HepG2 (cell line): ENCODE results near the gene GRIK1. TPM values are rescaled to one million over a fixed set of nuclear protein-coding genes. Genes with fewer than 3 reads are reported as not detected.

ENCODE experiments used
- ATAC-seq: fragments of 200-7000 bp; cut with Tn5 transposase; 3 replicates; pipeline ENCODE4 v1.9.1; 2020; ENCODE audit warnings: mild to moderate bottlenecking, moderate library complexity
- BruUV-seq: library from RNA; stranded (reverse); fragments of 400-500 nt; replicated peaks from 2 replicates; lab custom pipeline; 2021; lab: Mats Ljungman, UMichigan
- CTCF ChIA-PET: fragments of 300-600 bp; formaldehyde crosslinking; extraction: SDS; loops from one replicate; lab custom pipeline; 2021; ENCODE audit warnings: low total read pairs, inconsistent platforms, low intra/inter-chr PET ratio; lab: Yijun Ruan, JAX
- POLR2A ChIA-PET: fragments of 350-600 bp; sonication (Branson Sonifier 250); formaldehyde crosslinking; loops from one replicate; lab custom pipeline; 2020; ENCODE audit warnings: antibody characterized with exemption, inconsistent platforms; lab: Yijun Ruan, JAX
- DNase-seq: peaks from one replicate; pipeline ENCODE4 v3.0.0-alpha.2; 2015; ENCODE audit warnings: low spot score
- FAIRE-seq: peaks from 3 replicates; lab custom pipeline; 2011; peaks lifted over from hg19 to GRCh38; lab: Jason Lieb, UNC
- H2AFZ ChIP-seq: one replicate; pipeline ENCODE4 v1.6.1; 2011; ENCODE audit warnings: low read length, inconsistent platforms
- H3K27ac ChIP-seq: fragments of 300-600 bp; 3 replicates; pipeline ENCODE4 v1.8.0; 2011; ENCODE audit warnings: mixed run types, mild to moderate bottlenecking, mixed read lengths, low read length, inconsistent platforms; ENCODE audit not compliant: insufficient read depth; ENCODE audit errors: extremely low read length
- H3K27me3 ChIP-seq, 2 experiments: fragments of 200-600 bp in 1 of 2; 2 replicates in 1 of 2; 3 replicates in 1 of 2; pipeline versions ENCODE4 v1.6.0 to v1.8.0; 2011; ENCODE audit warnings: low read length in 2 of 2, mild to moderate bottlenecking in 2 of 2, moderate library complexity in 2 of 2, inconsistent platforms in 1 of 2; ENCODE audit not compliant: insufficient read depth in 2 of 2, control insufficient read depth in 1 of 2
- H3K36me3 ChIP-seq, 2 experiments: fragments of 200-600 bp in 1 of 2; replicated peaks in 1 of 2; 2 replicates in 1 of 2; 3 replicates in 1 of 2; pipeline versions ENCODE4 v1.5.1 to v1.8.0; 2011; ENCODE audit warnings: low read length in 2 of 2, inconsistent platforms in 1 of 2; ENCODE audit not compliant: insufficient read depth in 2 of 2, control insufficient read depth in 1 of 2
- H3K4me1 ChIP-seq: 2 replicates; pipeline ENCODE4 v1.5.1; 2012; ENCODE audit warnings: low read length, inconsistent platforms; ENCODE audit not compliant: insufficient read depth
- H3K4me2 ChIP-seq: 2 replicates; pipeline ENCODE4 v1.6.0; 2011; ENCODE audit warnings: low read depth, low read length, inconsistent platforms
- H3K4me3 ChIP-seq, 3 experiments: fragments of 200-600 bp in 1 of 3; sonication (generic), shearing (Covaris generic) in 1 of 3; replicated peaks in 1 of 3; 2 replicates each; pipeline ENCODE4 v1.5.1; 2011 to 2016; ENCODE audit warnings: low read length in 3 of 3, inconsistent platforms in 2 of 3, low read depth in 2 of 3, mild to moderate bottlenecking in 2 of 3, control low read depth in 1 of 3, mixed read lengths in 1 of 3; ENCODE audit not compliant: insufficient read depth in 1 of 3
- H3K79me2 ChIP-seq: one replicate; pipeline ENCODE4 v1.6.1; 2011; ENCODE audit warnings: low read length, inconsistent platforms; ENCODE audit not compliant: insufficient read depth
- H3K9ac ChIP-seq: 2 replicates; pipeline ENCODE4 v1.6.0; 2011; ENCODE audit warnings: mild to moderate bottlenecking, low read depth, low read length, inconsistent platforms; ENCODE audit not compliant: insufficient read depth
- H3K9me3 ChIP-seq: 2 replicates; pipeline ENCODE4 v1.5.1; 2012; ENCODE audit warnings: mild to moderate bottlenecking, low read length
- H4K20me1 ChIP-seq: 2 replicates; pipeline ENCODE4 v1.6.0; 2011; ENCODE audit warnings: inconsistent platforms, mild to moderate bottlenecking, low read length, moderate library complexity; ENCODE audit not compliant: insufficient read depth
- FOXA1 ChIP-seq, 2 experiments: fragments of 450-650 bp in 1 of 2; sonication (generic) in 1 of 2; formaldehyde crosslinking in 1 of 2; IDR thresholded peaks; 2 replicates each; pipeline versions ENCODE4 v1.4.0 to v1.6.1; 2016 to 2020; ENCODE audit warnings: missing genetic modification reagents in 1 of 2
- FOXP1 ChIP-seq, 2 experiments: fragments of 450-650 bp in 1 of 2; IDR thresholded peaks; 2 replicates each; pipeline ENCODE4 v1.6.1; 2017 to 2018; ENCODE audit warnings: antibody characterized with exemption in 1 of 2
- HES4 ChIP-seq: sonication (generic); formaldehyde crosslinking; IDR thresholded peaks from 2 replicates; pipeline ENCODE4 v1.9.0; 2021; ENCODE audit warnings: mild to moderate bottlenecking, missing genetic modification reagents, borderline replicate concordance
- MLXIP ChIP-seq: sonication (generic); formaldehyde crosslinking; IDR thresholded peaks from 2 replicates; pipeline ENCODE4 v1.9.0; 2021; ENCODE audit warnings: missing genetic modification reagents, borderline replicate concordance
- MXD3 ChIP-seq: IDR thresholded peaks from 2 replicates; pipeline ENCODE4 v1.6.1; 2016; ENCODE audit warnings: mild to moderate bottlenecking, missing biosample characterization, missing genetic modification reagents
- POLR2A ChIP-seq, 2 experiments: IDR thresholded peaks; 2 replicates each; pipeline ENCODE4 v1.6.1; 2011; ENCODE audit warnings: low read depth in 2 of 2, low read length in 2 of 2, mild to moderate bottlenecking in 1 of 2, moderate library complexity in 1 of 2; ENCODE audit not compliant: insufficient read depth in 1 of 2
- SPEN ChIP-seq: sonication (generic); formaldehyde crosslinking; IDR thresholded peaks from 2 replicates; pipeline ENCODE4 v1.5.1; 2020; ENCODE audit warnings: low read depth, mild to moderate bottlenecking, missing genetic modification reagents
- ZBTB10 ChIP-seq: sonication (generic); formaldehyde crosslinking; IDR thresholded peaks from 2 replicates; pipeline ENCODE4 v1.4.0; 2020; ENCODE audit warnings: missing genetic modification reagents, borderline replicate concordance
- ZFP36L1 ChIP-seq: sonication (generic); formaldehyde crosslinking; IDR thresholded peaks from 2 replicates; pipeline ENCODE4 v1.8.0; 2022; ENCODE audit warnings: mild to moderate bottlenecking, missing genetic modification reagents, moderate library complexity
- ZMYM4 ChIP-seq: sonication (generic); formaldehyde crosslinking; IDR thresholded peaks from 2 replicates; pipeline ENCODE4 v1.8.1; 2023; ENCODE audit warnings: mild to moderate bottlenecking, missing genetic modification reagents
- ZNF317 ChIP-seq: sonication (generic); formaldehyde crosslinking; IDR thresholded peaks from 2 replicates; pipeline ENCODE4 v1.5.0; 2020; ENCODE audit warnings: mild to moderate bottlenecking, missing genetic modification reagents
- ZNF337 ChIP-seq: sonication (generic); formaldehyde crosslinking; IDR thresholded peaks from 2 replicates; pipeline ENCODE4 v1.5.1; 2020; ENCODE audit warnings: missing genetic modification reagents, low read depth, mild to moderate bottlenecking, borderline replicate concordance
- ZNF577 ChIP-seq: sonication (generic); formaldehyde crosslinking; IDR thresholded peaks from 2 replicates; pipeline ENCODE4 v1.4.0; 2020; ENCODE audit warnings: mild to moderate bottlenecking, low read depth, missing genetic modification reagents, borderline replicate concordance
- ZNF780A ChIP-seq: sonication (generic); formaldehyde crosslinking; IDR thresholded peaks from 2 replicates; pipeline ENCODE4 v1.8.0; 2022; ENCODE audit warnings: mild to moderate bottlenecking, missing genetic modification reagents, moderate library complexity
- ZSCAN21 ChIP-seq: sonication (generic); formaldehyde crosslinking; IDR thresholded peaks from 2 replicates; pipeline ENCODE4 v1.8.0; 2022; ENCODE audit warnings: mild to moderate bottlenecking, missing genetic modification reagents, moderate library complexity, borderline replicate concordance
- ZUFSP ChIP-seq: sonication (generic); formaldehyde crosslinking; IDR thresholded peaks from 2 replicates; pipeline ENCODE4 v1.9.0; 2021; ENCODE audit warnings: missing genetic modification reagents, mild to moderate bottlenecking, borderline replicate concordance
- WGBS: methylation state at CpG from one replicate; pipeline ENCODE4 v1.1.6; 2017; ENCODE audit warnings: low lambda C conversion rate; 5-methylcytosine and 5-hydroxymethylcytosine counted together
- in situ Hi-C: cut with HindIII; loops from 2 replicates; pipeline ENCODE4 v1.10.0; 2017; ENCODE audit warnings: low pct_unique_long_range_greater_than_20kb; ENCODE audit not compliant: extremely low pct_ligation_motif_present
- intact Hi-C: fragments of 100-400 bp; cut with micrococcal nuclease; formaldehyde crosslinking; loops from one replicate; pipeline ENCODE4 v1.10.0; 2022; ENCODE audit not compliant: unreplicated experiment
- polyA plus RNA-seq, 8 experiments: library from polyadenylated mRNA; depleted of rRNA in 3 of 8; stranded (reverse) in 7 of 8; unstranded in 1 of 8; fragments of >200 nt; fragmentation: Illumina TruSeq in 4 of 8; extraction: Trizol in 4 of 8; gene quantifications; 2 replicates each; pipeline versions ENCODE4 v1.2.1 to v1.2.3, GENCODE V29; 2011 to 2016; ENCODE audit warnings: low read depth in 4 of 8, missing spikeins in 1 of 8, mixed read lengths in 1 of 8; ENCODE audit not compliant: insufficient read depth in 1 of 8
- total RNA-seq, 5 experiments: library from RNA; depleted of rRNA; stranded (reverse); fragments of >200 nt; fragmentation: Illumina TruSeq; extraction: Trizol; gene quantifications; 2 replicates each; pipeline ENCODE4 v1.2.3, GENCODE V29; 2016; ENCODE audit warnings: low read depth in 1 of 5

Gene GRIK1
- total and polyA plus RNA-seq, 2 of the 13 experiments (the other 11 are each of a cell fraction or from before 2014, with no cell fraction given) = not detected

GRCh38 chr21:29762570-29763082 lies 177.2 kb downstream of the GRIK1 start:
- no peak for DNase-seq
- no peaks in the 10 kb centered on the region for H3K9me3 ChIP-seq
- intact Hi-C loops (no loop called here), in situ Hi-C loops (no loop called here)
- H3K4me1 ChIP-seq = no peaks in the 10 kb centered on the region
- H3K79me2 ChIP-seq = no peaks in the 10 kb centered on the region
- TF ChIP-seq ZFP36L1 = no peak
- no peak for TF ChIP-seq ZNF317 (CRISPR knock-in tag)
- TF ChIP-seq ZBTB10 (CRISPR knock-in tag) = no peak
- TF ChIP-seq ZSCAN21 (CRISPR knock-in tag) = no peak
- no peak for TF ChIP-seq MLXIP (CRISPR knock-in tag)
- TF ChIP-seq FOXP1 (IDR thresholded peaks at IDR 0.05) = no peak
- no peak for TF ChIP-seq FOXP1 (CRISPR knock-in tag; IDR thresholded peaks at IDR 0.05)
- TF ChIP-seq FOXA1 (IDR thresholded peaks at IDR 0.05) = no peak
- TF ChIP-seq FOXA1 (CRISPR knock-in tag; IDR thresholded peaks at IDR 0.05) = no peak
- no peak for TF ChIP-seq HES4
- no peak for TF ChIP-seq ZNF337 (CRISPR knock-in tag)
- no peak for TF ChIP-seq SPEN
- TF ChIP-seq ZNF780A (CRISPR knock-in tag) = no peak
- no peak for TF ChIP-seq ZMYM4 (CRISPR knock-in tag)
- TF ChIP-seq MXD3 (CRISPR knock-in tag) = no peak
- no peak for TF ChIP-seq POLR2A (IDR thresholded peaks at IDR 0.05; ENCODE audit: insufficient read depth in 1 of 2, low read depth in 2 of 2, low read length in 2 of 2)
- TF ChIP-seq ZUFSP (CRISPR knock-in tag) = no peak
- TF ChIP-seq ZNF577 (CRISPR knock-in tag) = no peak
- no TSS peak for BruUV-seq
- no peak overlapping the region for H3K9ac ChIP-seq
- no peak overlapping the region for H3K4me3 ChIP-seq
- no peaks in the 10 kb centered on the region for H3K27me3 ChIP-seq
- no peak for ATAC-seq
- no peak for FAIRE-seq
- H3K27ac ChIP-seq = no peak overlapping the region
- WGBS = 2% methylated on average over 2 of the region's 2 CpGs
- H4K20me1 ChIP-seq = no peaks in the 10 kb centered on the region
- CTCF ChIA-PET = no interaction called here
- POLR2A ChIA-PET = no interaction called here
- H3K4me2 ChIP-seq = no peak overlapping the region
- H3K36me3 ChIP-seq = no peaks in the 10 kb centered on the region
- H2AFZ ChIP-seq = no peak overlapping the region
